Cardiac septum (tissue), 1 donor: ENCODE results near the gene RASSF8. TPM values are rescaled to one million over a fixed set of nuclear protein-coding genes. Genes with fewer than 3 reads are reported as not detected.

ENCODE experiments used
- DNase-seq: peaks from one replicate; pipeline ENCODE4 v3.0.0-alpha.2; 2020; ENCODE audit warnings: low spot score
- intact Hi-C: fragments of 100-400 bp; cut with DNase I; formaldehyde crosslinking; loops from one replicate; pipeline ENCODE4 v1.14.0; 2022
- total RNA-seq: library from RNA; stranded (reverse); fragmentation: NEBNext Ultra II Directional; extraction: Animal tissue kit (Norgen Biotek cat#: 25700); gene quantifications from one replicate; pipeline ENCODE4 v1.2.1, GENCODE V29; 2021
- donor health status: DM: no; HTN: no; CAD: no.

The RASSF8 gene
- total RNA-seq, 1 donor from 2014 or later: 37.8 TPM

DNA sequence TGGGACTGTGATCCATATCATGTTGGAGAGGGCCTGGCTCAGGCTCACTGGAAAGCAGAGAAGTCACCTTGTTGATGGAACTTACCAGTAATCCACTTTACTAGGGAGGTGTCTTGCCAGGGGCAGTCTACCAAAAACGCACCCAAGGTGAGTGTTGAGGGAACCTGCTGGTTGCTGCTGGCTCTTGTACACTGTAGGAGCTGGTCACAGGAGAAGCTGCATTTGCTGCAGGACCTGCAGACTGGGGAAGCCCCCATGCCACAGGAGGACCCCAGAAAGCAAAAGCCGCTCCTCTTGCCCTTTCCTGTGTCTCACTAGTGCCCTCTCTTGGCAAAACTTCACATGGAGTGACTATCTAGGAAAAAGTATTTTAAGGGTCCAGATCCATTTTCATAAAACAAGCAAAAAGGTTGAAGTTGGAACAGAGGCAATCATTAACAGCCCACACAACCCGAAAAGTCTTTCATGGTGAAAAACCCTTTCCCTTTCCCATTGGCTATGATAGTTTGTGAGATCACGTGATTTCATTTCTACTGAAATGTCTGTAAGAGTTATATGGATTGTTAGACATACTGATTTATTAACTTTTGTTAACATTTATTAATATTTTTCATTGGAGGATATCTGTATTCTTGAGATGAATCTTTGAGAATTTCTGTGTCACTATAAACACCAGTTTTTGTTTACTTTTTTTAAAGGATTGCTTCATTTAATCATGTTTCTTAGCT is 59.2 kb downstream of the RASSF8 start:
- DNase-seq: no peak
- intact Hi-C loops: loop anchor here (2.0 kb wide), 1 partner anchor 57 kb away; no protein-coding TSS in a partner anchor

DNA sequence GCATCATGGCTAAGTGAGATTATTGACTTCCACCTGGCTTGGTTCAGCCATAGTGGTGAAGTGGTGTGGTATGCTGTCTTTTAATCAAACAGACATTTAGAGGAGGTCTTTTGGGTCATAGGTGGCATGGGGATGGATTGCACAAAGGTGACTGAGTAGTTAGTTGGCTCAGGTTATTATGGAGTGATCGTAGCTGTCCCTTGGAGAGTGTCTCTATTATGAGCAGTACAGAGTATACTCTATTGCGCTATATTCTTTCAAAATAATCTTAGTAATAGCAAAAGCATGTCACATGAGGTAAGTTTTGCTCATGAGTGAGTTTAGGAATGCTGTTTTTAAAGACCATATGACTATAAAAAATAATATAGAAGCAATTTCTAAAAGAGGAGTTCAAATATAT is 60.4 kb downstream of the RASSF8 start:
- intact Hi-C loops: no loop called here
- no peak for DNase-seq

DNA sequence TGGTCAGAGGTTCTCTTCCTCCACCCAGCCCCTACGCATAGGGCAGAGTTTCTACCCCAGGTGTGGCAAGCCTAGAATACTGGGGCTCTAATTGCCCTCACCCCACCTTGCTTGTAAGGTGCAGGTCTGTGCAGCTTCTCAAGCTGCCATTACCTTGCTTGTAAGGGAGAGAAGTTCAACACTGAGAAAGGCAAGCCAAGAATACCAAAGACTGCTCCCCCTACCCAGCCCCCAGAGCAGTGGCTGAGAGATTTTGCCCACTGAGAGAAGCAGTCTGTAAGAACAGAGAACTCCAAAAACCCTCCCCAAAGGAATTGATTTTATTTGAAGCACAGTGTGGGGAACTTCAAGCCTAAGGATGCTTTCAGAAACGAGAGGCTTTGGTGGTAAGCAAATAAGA is 63.1 kb downstream of the RASSF8 start:
- intact Hi-C loops: no loop called here
- no peak for DNase-seq

DNA sequence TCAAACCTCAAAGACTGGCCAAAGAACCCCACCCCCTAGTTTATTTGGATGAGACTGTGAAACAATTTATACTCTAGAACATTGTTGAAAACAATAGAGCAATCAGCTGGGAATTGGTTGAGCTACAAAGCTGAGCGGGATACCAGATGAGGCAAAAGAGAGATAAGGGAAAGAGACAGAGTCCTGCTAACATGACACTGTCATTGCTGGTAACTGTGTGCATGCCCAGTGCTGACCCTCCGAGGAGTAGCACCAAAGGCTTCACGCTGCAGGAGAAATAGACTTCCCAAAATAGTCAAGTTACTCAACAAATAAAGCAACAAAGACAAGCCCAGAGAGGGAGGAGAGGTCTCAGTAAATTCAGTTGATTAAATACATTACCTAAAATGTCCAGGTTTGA is 63.6 kb downstream of the RASSF8 start:
- DNase-seq: no peak
- intact Hi-C loops: no loop called here

DNA sequence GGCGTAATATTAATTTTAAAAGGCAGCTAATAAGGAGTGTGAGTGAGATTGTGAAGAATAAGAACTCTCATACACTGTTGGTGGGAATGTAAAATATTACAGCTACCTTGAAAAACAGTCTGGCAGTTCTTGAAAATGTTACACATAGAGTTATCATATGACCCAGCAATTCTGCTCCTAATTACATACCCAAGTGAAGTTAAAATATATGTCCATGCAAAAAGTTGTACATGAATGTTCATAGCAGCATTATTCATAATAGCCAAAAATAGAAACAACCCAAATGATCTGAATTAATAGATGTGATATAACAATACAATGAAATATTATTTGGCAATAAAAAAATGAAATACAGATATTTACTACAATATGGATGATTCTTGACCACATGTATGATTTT is 68.2 kb downstream of the RASSF8 start:
- intact Hi-C loops: no loop called here
- DNase-seq: no peak

DNA sequence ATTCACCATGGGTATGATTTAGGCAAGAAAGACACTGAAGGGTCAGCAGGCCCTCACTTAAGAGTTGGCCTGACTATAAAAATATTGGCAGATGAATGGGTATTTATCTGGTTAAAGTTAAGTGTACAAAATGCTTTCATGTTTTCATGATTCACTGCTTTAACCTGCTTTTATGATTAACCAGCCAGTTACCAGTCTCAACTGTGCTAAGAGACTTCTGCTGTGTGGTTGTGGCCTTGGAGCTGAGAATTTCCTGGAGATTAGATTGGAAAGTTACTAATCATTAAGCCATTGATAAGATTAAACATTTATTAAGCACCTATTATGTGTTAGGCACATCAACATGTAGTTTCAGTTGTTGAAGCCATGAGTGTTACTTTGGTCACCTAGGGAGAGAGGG is 68.9 kb downstream of the RASSF8 start:
- no peak for DNase-seq
- intact Hi-C loops: no loop called here

DNA sequence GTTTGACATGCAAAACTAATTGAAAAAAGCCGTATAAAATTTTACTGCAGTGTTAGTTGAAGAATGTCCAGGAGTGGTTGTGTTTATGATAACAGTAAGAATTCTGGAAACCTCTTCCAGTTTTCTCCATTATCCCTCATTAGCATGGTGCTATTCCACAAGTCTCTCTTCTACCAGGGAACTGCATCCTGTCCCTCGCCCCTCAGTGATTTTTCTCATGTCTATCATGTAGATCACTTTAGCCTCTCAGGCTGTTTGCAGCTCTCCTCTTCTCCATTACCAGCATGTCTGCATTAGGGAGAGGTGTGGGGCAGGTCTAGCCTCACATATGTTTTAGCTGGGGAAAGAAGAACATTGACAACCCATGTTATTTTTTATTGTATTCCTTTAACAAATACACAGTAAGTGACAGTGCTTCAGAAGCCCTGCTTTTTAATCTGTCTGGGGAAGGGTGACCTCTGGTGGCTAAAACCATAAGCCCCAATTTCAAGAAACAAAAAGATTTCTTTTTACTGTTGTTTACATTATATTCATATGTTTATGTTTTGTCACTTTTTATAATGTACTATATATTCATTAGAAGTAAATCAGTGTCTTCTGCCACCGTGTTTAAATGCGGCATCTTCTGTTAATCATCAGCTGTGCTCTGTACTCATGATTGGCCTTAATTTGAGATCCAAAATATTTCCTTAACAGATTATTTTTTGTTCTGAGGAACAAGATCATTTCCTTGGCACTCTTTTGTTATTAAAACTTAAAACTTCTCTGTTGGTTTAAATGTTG is 70.7 kb downstream of the RASSF8 start:
- DNase-seq: no peak
- intact Hi-C loops: loop anchor here (2.0 kb wide), 1 partner anchor 592 kb away; no protein-coding TSS in a partner anchor

DNA sequence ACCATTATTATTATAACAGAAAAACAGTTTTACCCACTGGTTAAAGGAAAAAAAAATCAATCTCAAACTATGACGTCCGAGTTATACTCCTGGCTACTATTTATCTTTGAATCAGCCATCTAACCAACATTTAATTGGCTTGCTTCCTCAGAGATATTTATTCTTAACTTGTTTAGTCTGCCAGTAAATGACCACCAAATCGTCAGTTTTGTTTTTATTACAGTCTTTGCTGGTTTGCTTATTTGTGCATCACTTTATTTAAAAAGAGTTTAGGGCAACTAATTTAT is 71.2 kb downstream of the RASSF8 start:
- no peak for DNase-seq
- intact Hi-C loops: loop anchor here (2.0 kb wide), 1 partner anchor 593 kb away; no protein-coding TSS in a partner anchor

DNA sequence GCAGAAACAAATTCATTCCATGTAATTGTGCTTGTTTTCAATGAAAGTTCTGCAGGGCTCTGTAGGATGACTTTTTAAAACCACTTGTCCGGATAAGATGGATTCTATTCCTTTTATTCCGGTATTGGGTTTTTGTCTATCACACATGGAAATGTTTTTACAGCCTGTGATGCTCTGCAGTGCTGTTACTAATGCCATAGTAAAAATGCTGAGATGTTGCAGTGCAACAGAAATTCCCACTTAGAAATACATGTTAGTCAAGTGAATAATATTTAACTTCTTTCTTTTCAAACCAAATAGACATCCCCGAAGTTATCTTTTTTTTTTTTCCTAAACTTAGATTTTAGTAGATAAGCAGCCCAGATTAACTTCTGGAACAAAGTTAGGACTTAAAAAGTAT is 71.9 kb downstream of the RASSF8 start:
- intact Hi-C loops: no loop called here
- DNase-seq: no peak

DNA sequence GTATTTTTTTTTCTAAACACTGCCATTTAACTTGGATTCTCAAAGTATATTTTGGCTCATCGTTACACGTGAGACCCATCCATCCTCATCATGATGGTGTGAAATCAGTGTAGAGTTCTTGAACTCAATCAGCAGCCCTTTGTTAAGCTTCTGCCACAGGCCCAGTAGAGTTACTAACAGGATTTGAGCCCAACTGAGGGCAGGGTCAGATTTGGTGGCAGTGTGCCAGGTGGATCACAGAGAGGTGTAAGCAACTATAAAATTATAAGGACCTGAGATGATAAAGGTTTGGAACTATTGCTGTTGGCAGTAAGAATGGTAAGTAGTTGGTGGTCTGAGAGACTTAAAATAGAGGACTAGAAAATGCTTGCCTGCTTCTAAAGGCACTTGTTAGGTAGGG is 72.8 kb downstream of the RASSF8 start:
- no peak for DNase-seq
- intact Hi-C loops: no loop called here

DNA sequence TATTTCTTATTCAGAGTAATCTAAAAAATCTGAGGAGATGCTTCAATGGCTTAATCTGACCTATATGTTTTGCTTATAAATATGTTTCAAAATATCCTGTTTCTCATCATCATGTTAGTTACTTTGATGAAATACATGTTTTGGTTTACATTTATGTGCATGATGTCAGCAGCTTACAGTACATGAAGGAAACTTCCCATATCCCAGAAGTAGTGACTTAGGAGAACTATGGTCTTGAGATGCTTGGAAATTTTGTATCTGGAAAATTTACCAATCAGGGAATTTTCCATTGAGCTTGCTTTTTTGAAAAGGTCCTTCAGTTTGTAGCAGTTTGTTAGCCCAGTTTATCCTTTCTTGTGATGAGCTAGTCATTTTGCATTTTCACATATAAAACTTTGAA is 73.3 kb downstream of the RASSF8 start:
- intact Hi-C loops: no loop called here
- no peak for DNase-seq

DNA sequence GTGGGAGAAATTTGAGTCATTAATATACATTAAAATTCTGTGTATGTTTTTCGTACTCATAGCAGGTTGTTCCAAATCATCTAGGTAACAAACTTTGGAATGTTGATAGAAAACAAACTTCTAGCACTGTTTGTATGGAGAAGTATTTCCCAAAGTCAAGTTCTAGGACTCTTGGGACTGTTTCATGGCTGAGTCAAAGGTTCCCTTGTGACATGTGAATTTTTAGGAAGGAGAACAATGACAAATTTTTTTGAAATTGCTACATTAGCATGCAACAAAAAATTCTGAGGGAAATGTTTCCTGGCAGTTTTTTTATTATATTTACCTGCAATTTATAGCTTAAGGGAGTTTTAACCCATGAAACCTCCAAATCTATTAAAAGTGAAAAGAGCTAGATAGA is 73.8 kb downstream of the RASSF8 start:
- intact Hi-C loops: no loop called here
- DNase-seq: no peak

DNA sequence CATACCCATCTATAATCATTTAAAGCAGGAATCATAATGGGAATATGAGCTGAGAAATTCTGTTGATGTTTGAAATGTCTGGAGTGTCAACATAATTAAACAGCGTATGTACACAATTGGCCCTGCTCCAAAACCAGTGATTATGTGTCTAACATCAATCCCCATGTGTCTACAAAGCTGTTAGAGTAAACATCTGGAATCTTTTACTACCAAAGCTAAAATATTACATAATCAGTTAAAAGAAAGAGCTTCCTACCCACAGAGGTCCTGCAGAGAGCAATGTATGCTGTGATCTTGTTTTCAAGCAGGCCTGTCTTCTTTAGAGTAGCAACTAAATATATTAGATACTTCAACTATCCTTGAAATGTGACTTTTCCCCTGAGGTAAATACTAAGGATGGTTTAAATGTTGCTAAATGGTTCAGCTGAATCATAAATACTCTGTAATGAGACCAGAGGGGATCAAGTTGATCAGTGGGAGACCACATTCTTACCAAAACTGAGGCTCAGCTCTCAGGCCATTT is 74.3 kb downstream of the RASSF8 start:
- no peak for DNase-seq
- intact Hi-C loops: no loop called here

DNA sequence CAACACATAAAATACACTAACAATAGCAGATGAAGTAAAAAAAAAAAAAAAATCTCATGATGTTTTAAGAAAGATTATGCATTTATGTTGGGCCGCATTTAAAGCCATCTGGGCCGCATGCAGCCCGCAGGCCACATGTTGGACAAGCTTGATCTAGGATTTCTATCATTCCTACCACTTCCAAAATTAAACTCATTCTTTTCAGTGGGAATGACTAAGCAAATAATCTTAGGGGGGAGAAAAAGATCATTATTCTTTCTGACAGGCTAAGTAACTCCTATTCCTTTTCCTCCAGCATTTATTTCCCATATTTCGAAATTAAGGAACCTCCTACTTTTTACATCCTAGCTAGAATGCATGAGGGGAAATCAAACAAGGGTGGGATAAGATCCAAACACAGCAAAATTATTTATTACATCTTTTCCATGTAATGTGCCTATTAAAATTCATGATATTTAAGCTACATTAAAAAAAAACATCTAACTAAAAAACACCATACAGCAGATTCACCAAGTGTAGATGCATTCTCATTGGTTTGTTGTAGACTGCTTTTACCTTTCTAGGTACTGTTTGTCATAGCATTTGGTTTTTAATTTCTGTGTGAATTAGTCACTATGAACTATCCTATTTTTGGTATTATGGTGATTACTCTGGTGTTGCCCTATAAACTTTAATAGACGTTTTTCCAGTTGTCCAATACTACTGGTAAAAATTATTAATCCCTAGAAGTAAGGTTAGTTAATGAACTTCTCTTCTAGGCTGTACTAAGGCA is 76.1 kb downstream of the RASSF8 start:
- DNase-seq: no peak
- intact Hi-C loops: no loop called here

DNA sequence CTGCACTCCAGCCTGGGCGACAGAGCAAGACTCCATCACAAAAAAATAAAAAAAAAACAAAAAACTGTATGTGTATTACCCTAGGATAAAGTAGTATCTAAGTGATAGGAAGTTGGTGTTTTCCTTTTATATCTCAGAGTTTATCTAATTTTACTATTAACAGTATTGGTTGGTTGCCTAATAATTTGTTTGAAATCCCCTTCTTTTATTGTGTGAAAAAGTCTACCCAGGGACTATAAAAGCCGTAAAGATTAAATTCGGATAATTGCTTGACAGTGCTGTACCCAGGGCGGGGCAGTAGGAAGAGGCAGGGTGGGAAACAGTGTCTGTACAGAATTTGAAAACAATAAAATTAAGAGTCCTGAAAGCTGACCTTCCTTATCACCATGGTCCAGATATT is 78.4 kb downstream of the RASSF8 start:
- no peak for DNase-seq
- intact Hi-C loops: no loop called here

DNA sequence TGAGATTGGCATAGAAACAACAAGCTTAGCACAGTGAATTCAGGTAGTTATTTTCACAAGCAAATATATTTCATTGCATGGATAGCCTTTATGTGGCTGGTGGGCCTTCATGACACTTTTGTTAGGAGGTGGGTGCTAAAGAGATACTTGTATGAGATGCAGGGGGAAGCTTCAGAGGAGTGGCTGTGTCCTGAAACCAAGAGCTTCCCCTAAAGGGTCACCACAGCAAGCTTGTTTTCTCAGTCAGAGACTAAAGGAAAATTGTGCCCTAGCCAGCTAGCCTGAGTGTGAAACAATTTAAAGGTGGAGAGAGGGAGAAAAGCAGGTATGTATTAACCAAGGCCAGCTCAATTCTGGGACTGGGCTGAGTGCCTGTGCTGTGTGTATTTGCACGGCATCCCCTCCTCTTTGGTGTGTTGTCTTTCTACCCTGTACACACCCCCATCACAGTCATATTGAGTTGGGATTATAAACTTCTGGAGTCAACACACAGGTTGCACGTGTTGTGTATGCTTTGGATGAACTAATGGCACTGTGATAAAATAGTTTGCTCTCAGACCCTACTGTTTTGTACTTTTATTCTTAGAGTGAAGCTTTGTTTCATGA is 79.2 kb downstream of the RASSF8 start:
- no peak for DNase-seq
- intact Hi-C loops: no loop called here

DNA sequence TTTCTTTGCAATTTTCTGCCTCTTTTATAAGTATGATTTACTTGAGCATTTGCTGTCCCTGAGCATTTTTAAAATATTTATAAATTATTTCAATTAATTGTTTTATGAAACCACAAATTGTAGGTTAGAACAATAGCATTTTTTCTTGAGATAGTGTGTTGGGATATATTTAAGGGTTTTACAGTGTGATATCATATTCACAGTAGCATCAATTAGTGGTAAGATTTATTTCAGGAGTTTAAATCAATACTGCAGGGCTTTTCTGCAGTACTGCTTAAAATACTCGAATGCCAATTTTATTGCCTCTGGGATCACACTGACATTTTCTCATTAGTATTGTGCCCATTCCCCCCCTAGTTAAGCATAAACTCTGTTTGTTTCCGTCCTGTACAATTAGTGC is 84.2 kb downstream of the RASSF8 start:
- intact Hi-C loops: no loop called here
- no peak for DNase-seq

DNA sequence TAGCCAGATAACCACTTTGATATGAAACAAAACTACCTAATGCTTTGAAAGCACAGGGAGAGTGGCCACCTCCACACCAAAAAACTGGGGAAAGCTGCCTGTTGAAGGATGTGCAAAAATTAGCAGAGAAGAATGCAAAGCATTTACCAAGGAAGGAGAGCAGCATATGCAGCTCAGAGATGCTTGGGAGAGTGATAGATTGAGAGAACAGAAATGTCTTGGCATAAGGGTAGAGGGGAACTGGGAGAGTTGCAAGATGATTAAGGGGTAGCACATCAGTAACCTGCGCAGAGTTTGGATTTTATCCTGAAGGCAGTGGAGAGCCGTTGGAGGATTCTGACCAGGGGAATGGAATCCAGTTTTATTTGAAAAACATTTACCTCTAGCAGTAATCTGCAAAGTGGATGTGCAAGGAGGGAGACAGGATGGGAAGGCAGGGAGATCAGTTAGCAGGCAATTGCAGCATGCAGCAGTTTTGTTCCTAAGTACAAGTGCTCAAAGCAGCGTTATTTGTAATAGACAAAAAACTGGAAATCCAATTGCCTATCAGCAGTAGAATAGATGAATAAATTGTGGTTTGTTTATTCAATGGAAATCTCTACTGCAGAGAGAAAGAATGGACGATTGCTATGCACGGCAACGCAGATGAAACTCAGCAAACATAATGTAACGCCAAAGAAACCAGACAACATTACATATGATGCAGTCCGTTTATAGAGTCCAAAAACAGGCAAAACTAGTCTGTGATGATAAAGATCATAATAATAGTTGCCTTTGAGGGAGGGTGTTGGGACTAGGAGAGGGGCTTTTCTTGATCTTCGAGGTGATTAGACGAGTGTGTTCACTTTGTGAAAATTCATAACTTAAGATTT is 84.9 kb downstream of the RASSF8 start:
- intact Hi-C loops: no loop called here
- no peak for DNase-seq

DNA sequence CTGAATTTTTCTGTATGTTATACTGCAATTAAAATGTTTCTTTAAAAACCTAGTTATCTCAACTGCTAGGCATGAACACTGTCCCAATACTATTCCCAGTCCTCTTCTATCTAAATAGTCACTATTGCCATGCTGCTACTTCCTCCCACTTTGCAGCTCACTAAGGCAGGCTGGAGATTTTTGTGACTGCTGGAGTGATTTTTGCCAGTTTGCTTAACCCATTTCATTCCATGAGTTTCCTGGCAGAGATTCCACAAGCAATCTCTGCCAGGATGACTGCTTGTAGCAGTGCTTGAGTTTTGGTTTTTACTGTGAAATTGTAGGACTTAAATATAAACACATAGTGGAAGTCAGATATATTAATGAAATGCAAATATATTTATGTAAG is 85.5 kb downstream of the RASSF8 start:
- intact Hi-C loops: no loop called here
- DNase-seq: no peak
